Uterus (tissue), 2 donors: ENCODE results near the gene MCM3AP.

Experiments
- POLR2A ChIP-seq, 2 donors: fragments of 450-650 bp; IDR thresholded peaks; one replicate each; pipeline ENCODE4 v1.6.1; 2016; ENCODE audit warnings: antibody characterized with exemption in 2 of 2, mild to moderate bottlenecking in 1 of 2, moderate library complexity in 1 of 2
- TF ChIP-seq, protein P1 (sequence below), 4 experiments: fragments of 200-600 bp in 2 of 4; fragments of 450-650 bp in 2 of 4; sonication (generic) in 2 of 4; IDR thresholded peaks; one replicate each; pipeline ENCODE4 v1.5.1; 2016 to 2019; ENCODE audit warnings: antibody characterized with exemption in 4 of 4, mild to moderate bottlenecking in 2 of 4, moderate library complexity in 1 of 4

- TF ChIP-seq POLR2A (IDR thresholded peaks at IDR 0.05), result no peak
- TF ChIP-seq, protein P1, sequence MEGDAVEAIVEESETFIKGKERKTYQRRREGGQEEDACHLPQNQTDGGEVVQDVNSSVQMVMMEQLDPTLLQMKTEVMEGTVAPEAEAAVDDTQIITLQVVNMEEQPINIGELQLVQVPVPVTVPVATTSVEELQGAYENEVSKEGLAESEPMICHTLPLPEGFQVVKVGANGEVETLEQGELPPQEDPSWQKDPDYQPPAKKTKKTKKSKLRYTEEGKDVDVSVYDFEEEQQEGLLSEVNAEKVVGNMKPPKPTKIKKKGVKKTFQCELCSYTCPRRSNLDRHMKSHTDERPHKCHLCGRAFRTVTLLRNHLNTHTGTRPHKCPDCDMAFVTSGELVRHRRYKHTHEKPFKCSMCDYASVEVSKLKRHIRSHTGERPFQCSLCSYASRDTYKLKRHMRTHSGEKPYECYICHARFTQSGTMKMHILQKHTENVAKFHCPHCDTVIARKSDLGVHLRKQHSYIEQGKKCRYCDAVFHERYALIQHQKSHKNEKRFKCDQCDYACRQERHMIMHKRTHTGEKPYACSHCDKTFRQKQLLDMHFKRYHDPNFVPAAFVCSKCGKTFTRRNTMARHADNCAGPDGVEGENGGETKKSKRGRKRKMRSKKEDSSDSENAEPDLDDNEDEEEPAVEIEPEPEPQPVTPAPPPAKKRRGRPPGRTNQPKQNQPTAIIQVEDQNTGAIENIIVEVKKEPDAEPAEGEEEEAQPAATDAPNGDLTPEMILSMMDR (IDR thresholded peaks at IDR 0.05), result no peak
Observed at GRCh38 chr21:46191686-46192575, 93.5 kb downstream of the MCM3AP start.
